ENCODE results near the gene SMAD7.

The SMAD7 gene

GRCh38 chr18:48904091-48904490, 46.7 kb downstream of the SMAD7 start:
- no peak for TF ChIP-seq CTCF (IDR thresholded peaks at IDR 0.05)
- H3K9me3 ChIP-seq: no peaks in the 10 kb centered on the region
- no peaks in the 10 kb centered on the region for H3K36me3 ChIP-seq
- no peak overlapping the region for H3K27ac ChIP-seq
- H3K27me3 ChIP-seq: no peaks in the 10 kb centered on the region
- H3K4me3 ChIP-seq (ENCODE audit: low read depth in 1 of 2, low read length in 1 of 2): no peak overlapping the region
- H3K4me1 ChIP-seq (ENCODE audit: control insufficient read depth in 1 of 2, insufficient read depth in 1 of 2, low read depth in 1 of 2, low read length in 1 of 2): peaks cover 9 to 10% of the 10 kb centered on the region in 2 experiments

- Histone ChIP-seq H3K4me1 (ENCODE audit: control insufficient read depth in 1 of 2, insufficient read depth in 1 of 2, low read depth in 1 of 2, low read length in 1 of 2) (peaks cover 10 to 16% of the 10 kb centered on the region in 2 experiments), H3K27ac (no peak overlapping the region), H3K9me3 (no peaks in the 10 kb centered on the region), H3K36me3 (no peaks in the 10 kb centered on the region), H3K27me3 (no peaks in the 10 kb centered on the region), H3K4me3 (ENCODE audit: low read depth in 1 of 2, low read length in 1 of 2) (no peak overlapping the region)
- TF ChIP-seq CTCF (IDR thresholded peaks at IDR 0.05): no peak
Measured at GRCh38 chr18:48902856-48903601, 47.7 kb downstream of the SMAD7 start.

- Histone ChIP-seq H3K4me3 (ENCODE audit: low read depth in 1 of 2, low read length in 1 of 2) (no peak overlapping the region), H3K27ac (peak overlapping the region; percentile 10), H3K4me1 (ENCODE audit: control insufficient read depth in 1 of 2, insufficient read depth in 1 of 2, low read depth in 1 of 2, low read length in 1 of 2) (peaks cover 17 to 24% of the 10 kb centered on the region in 2 experiments), H3K9me3 (no peaks in the 10 kb centered on the region), H3K36me3 (no peaks in the 10 kb centered on the region), H3K27me3 (no peaks in the 10 kb centered on the region)
- TF ChIP-seq CTCF (IDR thresholded peaks at IDR 0.05): no peak
Measured at GRCh38 chr18:48902023-48902855, 48.5 kb downstream of the SMAD7 start.

GRCh38 chr18:48901145-48902022, 49.4 kb downstream of the SMAD7 start:
- no peaks in the 10 kb centered on the region for H3K9me3 ChIP-seq
- H3K27me3 ChIP-seq: no peaks in the 10 kb centered on the region
- H3K36me3 ChIP-seq: no peaks in the 10 kb centered on the region
- H3K4me1 ChIP-seq (ENCODE audit: control insufficient read depth in 1 of 2, insufficient read depth in 1 of 2, low read depth in 1 of 2, low read length in 1 of 2): peaks cover 25 to 32% of the 10 kb centered on the region in 2 experiments
- no peak overlapping the region for H3K4me3 ChIP-seq (ENCODE audit: low read depth in 1 of 2, low read length in 1 of 2)
- TF ChIP-seq CTCF (IDR thresholded peaks at IDR 0.05): no peak
- no peak overlapping the region for H3K27ac ChIP-seq

- Histone ChIP-seq H3K4me3 (ENCODE audit: low read depth in 1 of 2, low read length in 1 of 2) (no peak overlapping the region), H3K9me3 (no peaks in the 10 kb centered on the region), H3K27ac (no peak overlapping the region), H3K27me3 (no peaks in the 10 kb centered on the region), H3K4me1 (ENCODE audit: control insufficient read depth in 1 of 2, insufficient read depth in 1 of 2, low read depth in 1 of 2, low read length in 1 of 2) (peaks cover 29 to 37% of the 10 kb centered on the region in 2 experiments), H3K36me3 (no peaks in the 10 kb centered on the region)
- TF ChIP-seq CTCF (IDR thresholded peaks at IDR 0.05): no peak
Measured at GRCh38 chr18:48900469-48900868, 50.3 kb downstream of the SMAD7 start.

All from neutrophil (primary cell).